Activated CD8-positive, alpha-beta memory T cell treated with anti-CD3 and anti-CD28 coated beads, Interleukin-2, amount 50 U/mL, for 48 hours (primary cell): ENCODE measurements around the gene TMEM163.
A peak's percentile ranks its signal among the peaks of the same experiment; 100 is the strongest.

Experiments used
- DNase-seq: peaks from one replicate; pipeline ENCODE4 v3.0.0-alpha.2; 2020

TMEM163 gene

GRCh38 chr2:134690629-134691215, 28.1 kb downstream of the TMEM163 start:
- DNase-seq: no peak

- DNase-seq: no peak
Observed at GRCh38 chr2:134689315-134689714, 29.5 kb downstream of the TMEM163 start.

GRCh38 chr2:134685967-134686366, 32.8 kb downstream of the TMEM163 start:
- no peak for DNase-seq

GRCh38 chr2:134683561-134684112, 35.2 kb downstream of the TMEM163 start:
- no peak for DNase-seq

- DNase-seq: no peak
Observed at GRCh38 chr2:134682726-134683125, 36.1 kb downstream of the TMEM163 start.

DNA sequence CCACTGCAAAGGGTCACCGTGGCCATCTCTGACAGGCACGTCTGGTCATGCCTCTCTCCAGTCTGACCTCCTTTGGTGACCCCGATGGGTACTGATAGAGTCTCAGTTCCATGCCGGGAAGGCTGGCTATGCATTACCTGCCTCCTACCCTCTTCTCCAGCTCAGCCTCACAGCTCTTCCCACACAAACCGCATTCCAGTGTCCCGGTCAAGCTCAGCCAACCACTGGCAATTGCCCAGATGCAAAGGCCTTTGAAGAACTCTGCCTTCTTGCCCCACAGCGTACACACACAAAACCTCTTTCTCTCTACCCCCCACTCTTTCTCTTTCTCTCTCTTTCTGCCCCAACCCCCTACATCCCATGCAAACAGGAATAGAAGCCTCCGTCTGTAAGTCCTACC, 37.6 kb downstream of the TMEM163 start:
- no peak for DNase-seq

DNA sequence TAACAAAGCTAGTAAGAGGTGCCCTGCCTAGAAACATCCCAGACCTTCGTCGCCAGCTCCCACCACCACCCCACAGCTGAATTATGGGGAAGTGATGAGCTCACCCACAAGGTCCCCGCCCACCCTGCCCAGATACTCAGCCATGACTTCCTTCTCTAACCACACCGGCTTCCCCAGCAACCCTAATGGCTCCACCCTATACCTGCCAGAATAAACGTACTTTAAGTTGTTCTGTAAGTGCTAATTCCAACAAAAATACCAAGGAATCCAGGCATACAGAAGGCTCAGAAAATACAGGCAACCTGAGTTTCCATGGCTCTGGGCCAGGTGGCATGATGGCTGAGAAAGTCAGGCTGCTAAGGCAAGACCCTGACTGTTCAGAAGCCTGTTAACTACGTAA, 39.1 kb downstream of the TMEM163 start:
- no peak for DNase-seq

GRCh38 chr2:134679294-134679693, 39.5 kb downstream of the TMEM163 start:
- DNase-seq: no peak

DNA sequence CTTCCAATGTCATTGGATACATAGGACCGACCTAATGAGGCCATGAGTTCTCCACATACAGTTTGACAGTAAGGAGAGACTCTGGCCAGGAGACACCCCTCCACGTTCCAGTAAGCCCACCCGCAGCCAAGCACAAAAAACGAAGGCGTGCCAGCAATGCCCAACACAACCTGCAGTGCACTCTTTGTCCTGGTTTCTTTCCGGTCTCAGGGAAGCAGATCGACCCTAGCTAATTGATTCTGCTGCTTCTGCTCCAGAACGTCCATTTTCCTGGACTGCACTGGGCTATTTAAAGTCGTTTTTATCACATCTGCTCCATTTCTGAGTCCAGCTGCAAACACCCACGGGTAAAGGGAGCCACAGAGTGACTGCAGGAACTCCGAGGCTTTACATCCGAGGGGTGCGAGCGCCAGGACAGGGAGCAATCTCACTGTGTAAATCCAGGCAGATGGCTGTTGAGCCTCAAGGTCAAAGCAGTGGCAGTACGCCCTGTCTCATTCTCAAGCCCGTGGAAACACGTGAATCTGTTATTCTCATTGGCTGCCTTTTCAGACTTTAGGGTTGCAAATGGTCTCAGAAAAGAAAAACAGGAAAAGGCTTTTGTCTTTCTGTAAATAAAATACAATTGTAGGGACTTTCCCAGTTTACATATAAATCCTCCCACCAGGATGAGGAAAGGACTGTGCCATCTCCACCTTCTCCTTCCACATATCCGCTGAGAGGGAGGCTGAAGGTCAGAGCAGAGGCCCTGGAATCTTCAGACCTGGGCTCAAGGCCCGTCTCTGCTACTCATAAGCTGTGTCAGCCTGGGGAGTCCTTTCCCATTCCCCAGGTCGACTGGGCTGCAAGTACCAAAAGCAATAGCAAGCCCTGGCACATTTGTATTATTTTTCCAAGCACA, 40.7 kb downstream of the TMEM163 start:
- DNase-seq: no peak

- DNase-seq: no peak
Observed at GRCh38 chr2:134676960-134677359, 41.8 kb downstream of the TMEM163 start.

GRCh38 chr2:134675314-134675713, 43.5 kb downstream of the TMEM163 start:
- DNase-seq: no peak

GRCh38 chr2:134674687-134675086, 44.1 kb downstream of the TMEM163 start:
- DNase-seq: no peak

DNA sequence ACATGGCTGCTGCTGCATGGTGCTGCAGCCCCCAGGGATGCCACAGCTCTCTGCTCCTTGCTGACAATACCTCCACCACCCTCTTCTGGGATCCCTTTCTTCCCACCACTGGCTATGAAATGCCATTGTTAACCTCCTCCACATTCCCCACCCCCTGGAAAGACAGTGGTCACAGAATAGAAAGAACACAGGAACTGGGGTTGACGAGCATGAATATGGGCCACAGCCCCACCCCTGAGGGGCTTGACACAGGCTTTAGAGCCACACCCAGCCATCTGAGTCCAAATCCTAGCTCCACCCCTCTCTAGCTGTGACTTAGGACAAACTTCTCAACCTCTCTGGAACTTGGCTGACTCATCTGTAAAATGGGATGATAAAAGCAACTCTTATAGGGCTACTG, 47.3 kb downstream of the TMEM163 start:
- no peak for DNase-seq

DNA sequence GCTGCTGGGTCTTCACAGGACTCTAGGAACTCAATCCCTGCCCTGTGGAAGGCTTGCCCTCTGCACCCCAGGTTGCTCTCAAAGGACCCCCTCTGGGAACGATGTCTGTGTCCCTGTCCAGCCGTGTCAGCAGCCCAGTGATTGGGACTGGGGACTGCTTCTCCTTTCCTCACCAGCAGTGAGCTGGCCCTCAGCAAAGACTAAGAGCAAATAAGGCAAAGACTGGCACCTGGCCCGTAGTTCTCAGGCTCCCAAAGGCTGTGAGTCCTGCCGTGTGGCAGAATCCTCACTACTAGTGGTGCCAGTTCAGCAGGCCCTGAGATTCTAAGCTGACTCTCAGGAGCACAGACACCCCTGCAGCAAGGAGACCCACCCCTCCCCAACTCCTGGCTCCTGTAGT, 47.8 kb downstream of the TMEM163 start:
- DNase-seq: no peak

- no peak for DNase-seq
Observed at GRCh38 chr2:134669731-134670669, 48.8 kb downstream of the TMEM163 start.

- peak; percentile 81 for DNase-seq
Observed at GRCh38 chr2:134668821-134669220, 50.0 kb downstream of the TMEM163 start.

- DNase-seq: no peak
Observed at GRCh38 chr2:134667541-134667940, 51.3 kb downstream of the TMEM163 start.

GRCh38 chr2:134667081-134667480, 51.7 kb downstream of the TMEM163 start:
- DNase-seq: no peak

DNA sequence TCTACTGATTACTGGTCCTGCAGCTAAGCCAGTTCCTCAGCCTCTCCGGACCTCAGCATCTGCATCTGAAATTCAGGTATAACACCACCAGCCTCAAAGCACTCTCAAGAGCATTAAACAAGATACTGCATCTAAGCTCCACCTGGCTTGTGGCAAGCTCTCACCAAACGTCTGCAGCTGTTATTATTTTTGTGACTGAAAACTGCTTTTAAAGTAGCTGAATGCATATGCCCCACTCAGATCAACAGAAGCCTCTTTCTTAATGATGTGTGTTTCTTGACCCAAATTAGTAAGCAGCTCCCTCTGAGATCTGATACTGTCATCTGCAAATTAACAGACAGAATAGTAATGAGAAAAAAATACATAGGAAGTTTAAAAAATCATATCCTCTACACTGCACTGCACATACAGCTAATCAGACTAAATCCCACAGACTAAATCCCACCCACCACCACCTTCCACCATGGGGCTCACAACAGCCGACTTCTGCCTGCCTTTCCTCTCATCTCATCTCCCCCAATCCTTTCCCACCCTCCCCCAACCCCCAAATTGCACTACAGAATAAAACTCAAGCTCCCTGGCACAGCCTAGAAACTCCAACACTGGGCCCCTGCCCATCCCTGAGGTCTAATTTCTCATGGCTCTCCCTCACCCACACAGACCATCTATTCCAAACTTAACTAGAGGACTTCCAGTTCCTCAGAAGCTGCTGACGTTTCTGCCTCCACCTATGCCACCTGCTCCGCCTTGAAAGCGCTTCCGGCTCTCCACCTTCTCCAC, 52.9 kb downstream of the TMEM163 start:
- no peak for DNase-seq

GRCh38 chr2:134663451-134664450, 55.0 kb downstream of the TMEM163 start:
- DNase-seq: no peak

GRCh38 chr2:134662751-134663150, 56.0 kb downstream of the TMEM163 start:
- DNase-seq: no peak
